Measurements from ENCODE around the gene FBXO11. TPM values are rescaled to one million over a fixed set of nuclear protein-coding genes. Genes with fewer than 3 reads are reported as not detected.

The FBXO11 gene
- total RNA-seq, 1 experiment from 2014 or later: 43.8 TPM

DNA sequence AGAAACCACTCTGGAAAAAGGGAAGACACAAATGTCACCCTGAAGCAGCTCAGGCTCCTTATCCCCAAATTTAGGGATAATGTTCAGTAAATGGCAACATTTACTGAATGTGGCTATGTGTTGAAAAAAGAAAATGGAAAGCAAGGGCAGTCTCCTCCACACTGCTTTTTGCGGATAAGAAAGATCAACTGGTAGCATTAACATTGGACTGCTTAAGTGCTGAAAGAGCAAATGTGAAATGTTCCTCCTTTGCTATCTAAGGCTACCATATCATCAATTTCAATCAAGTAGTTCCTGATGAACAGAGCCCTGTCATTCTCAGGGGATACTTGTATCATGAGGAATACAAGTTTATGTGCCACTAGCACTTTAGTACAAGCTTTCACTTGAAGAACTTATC, 12.5 kb downstream of the FBXO11 start (continued):
- TF ChIP-seq, protein P1, sequence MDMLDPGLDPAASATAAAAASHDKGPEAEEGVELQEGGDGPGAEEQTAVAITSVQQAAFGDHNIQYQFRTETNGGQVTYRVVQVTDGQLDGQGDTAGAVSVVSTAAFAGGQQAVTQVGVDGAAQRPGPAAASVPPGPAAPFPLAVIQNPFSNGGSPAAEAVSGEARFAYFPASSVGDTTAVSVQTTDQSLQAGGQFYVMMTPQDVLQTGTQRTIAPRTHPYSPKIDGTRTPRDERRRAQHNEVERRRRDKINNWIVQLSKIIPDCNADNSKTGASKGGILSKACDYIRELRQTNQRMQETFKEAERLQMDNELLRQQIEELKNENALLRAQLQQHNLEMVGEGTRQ (CRISPR knock-in tag; IDR thresholded peaks at IDR 0.05): no peak
- TF ChIP-seq ATF1 (CRISPR knock-in tag; IDR thresholded peaks at IDR 0.05) (no peak), EMX1 (CRISPR knock-in tag; IDR thresholded peaks at IDR 0.05) (no peak), JUN (CRISPR knock-in tag; IDR thresholded peaks at IDR 0.05) (no peak)

DNA sequence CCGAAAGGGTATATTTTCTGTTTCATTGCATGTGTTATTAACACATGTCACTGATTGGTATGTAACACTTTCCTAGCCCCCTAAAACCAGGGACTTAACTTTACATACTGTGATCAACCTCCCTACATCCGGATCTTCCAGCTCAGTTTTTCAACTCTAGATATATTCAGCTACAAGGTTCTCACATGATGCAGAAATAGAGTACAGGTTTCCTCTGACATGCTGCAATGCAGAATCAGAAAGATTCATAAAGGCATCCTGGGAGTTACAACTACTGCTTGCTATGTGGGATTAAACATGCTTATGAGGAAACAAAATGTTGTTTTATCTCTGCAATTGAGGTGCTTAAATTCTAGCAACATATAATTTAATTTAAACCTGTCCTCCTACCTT, 14.0 kb downstream of the FBXO11 start:
- TF ChIP-seq, protein P2, sequence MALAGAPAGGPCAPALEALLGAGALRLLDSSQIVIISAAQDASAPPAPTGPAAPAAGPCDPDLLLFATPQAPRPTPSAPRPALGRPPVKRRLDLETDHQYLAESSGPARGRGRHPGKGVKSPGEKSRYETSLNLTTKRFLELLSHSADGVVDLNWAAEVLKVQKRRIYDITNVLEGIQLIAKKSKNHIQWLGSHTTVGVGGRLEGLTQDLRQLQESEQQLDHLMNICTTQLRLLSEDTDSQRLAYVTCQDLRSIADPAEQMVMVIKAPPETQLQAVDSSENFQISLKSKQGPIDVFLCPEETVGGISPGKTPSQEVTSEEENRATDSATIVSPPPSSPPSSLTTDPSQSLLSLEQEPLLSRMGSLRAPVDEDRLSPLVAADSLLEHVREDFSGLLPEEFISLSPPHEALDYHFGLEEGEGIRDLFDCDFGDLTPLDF (CRISPR knock-in tag; IDR thresholded peaks at IDR 0.05): no peak
- TF ChIP-seq NR2C2 (CRISPR knock-in tag; IDR thresholded peaks at IDR 0.05): no peak
- TF ChIP-seq, protein P3, sequence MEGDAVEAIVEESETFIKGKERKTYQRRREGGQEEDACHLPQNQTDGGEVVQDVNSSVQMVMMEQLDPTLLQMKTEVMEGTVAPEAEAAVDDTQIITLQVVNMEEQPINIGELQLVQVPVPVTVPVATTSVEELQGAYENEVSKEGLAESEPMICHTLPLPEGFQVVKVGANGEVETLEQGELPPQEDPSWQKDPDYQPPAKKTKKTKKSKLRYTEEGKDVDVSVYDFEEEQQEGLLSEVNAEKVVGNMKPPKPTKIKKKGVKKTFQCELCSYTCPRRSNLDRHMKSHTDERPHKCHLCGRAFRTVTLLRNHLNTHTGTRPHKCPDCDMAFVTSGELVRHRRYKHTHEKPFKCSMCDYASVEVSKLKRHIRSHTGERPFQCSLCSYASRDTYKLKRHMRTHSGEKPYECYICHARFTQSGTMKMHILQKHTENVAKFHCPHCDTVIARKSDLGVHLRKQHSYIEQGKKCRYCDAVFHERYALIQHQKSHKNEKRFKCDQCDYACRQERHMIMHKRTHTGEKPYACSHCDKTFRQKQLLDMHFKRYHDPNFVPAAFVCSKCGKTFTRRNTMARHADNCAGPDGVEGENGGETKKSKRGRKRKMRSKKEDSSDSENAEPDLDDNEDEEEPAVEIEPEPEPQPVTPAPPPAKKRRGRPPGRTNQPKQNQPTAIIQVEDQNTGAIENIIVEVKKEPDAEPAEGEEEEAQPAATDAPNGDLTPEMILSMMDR (IDR thresholded peaks at IDR 0.05): no peak
- no peak for TF ChIP-seq MXD4 (CRISPR knock-in tag; IDR thresholded peaks at IDR 0.05; ENCODE audit: borderline replicate concordance)
- no peak for TF ChIP-seq ATF1 (CRISPR knock-in tag; IDR thresholded peaks at IDR 0.05)
- no peak for TF ChIP-seq PRRX2 (CRISPR knock-in tag; IDR thresholded peaks at IDR 0.05)
- TF ChIP-seq IRF2 (CRISPR knock-in tag; IDR thresholded peaks at IDR 0.05; ENCODE audit: borderline replicate concordance, low read depth): no peak
- TF ChIP-seq, protein P4, sequence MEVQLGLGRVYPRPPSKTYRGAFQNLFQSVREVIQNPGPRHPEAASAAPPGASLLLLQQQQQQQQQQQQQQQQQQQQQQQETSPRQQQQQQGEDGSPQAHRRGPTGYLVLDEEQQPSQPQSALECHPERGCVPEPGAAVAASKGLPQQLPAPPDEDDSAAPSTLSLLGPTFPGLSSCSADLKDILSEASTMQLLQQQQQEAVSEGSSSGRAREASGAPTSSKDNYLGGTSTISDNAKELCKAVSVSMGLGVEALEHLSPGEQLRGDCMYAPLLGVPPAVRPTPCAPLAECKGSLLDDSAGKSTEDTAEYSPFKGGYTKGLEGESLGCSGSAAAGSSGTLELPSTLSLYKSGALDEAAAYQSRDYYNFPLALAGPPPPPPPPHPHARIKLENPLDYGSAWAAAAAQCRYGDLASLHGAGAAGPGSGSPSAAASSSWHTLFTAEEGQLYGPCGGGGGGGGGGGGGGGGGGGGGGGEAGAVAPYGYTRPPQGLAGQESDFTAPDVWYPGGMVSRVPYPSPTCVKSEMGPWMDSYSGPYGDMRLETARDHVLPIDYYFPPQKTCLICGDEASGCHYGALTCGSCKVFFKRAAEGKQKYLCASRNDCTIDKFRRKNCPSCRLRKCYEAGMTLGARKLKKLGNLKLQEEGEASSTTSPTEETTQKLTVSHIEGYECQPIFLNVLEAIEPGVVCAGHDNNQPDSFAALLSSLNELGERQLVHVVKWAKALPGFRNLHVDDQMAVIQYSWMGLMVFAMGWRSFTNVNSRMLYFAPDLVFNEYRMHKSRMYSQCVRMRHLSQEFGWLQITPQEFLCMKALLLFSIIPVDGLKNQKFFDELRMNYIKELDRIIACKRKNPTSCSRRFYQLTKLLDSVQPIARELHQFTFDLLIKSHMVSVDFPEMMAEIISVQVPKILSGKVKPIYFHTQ (CRISPR knock-in tag; IDR thresholded peaks at IDR 0.05): no peak
- TF ChIP-seq, protein P5, sequence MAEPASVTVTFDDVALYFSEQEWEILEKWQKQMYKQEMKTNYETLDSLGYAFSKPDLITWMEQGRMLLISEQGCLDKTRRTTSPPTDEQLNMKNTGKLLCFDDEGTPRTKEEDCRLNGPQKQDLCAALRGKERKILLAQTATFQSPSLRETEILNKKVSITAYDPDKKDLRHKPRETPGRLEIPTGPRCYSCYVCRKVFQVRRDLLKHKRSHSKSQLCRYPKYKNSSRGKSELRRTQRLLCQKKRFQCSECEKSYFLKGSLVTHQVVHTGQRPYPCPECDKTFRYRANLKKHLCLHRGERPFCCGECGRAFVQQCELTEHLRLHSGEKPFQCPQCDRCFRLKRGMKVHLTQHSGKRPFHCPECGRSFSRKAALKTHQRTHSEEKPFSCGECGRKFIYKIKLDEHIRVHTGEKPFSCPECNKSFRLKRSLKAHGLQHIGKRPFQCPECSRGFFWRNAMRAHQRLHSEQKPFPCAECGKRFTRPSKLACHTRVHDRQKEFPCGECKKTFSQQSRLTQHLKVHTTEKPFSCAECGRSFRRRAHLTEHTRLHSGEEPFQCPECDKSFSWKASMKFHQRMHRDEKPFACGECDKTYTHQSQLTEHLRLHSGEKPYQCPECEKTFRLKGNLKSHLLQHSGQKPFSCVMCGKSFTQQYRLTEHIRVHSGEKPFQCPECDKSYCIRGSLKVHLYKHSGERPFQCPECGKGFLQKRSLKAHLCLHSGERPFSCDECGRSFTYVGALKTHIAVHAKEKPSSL (CRISPR knock-in tag; conservative IDR thresholded peaks at IDR 0.05): no peak
- TF ChIP-seq, protein P6, sequence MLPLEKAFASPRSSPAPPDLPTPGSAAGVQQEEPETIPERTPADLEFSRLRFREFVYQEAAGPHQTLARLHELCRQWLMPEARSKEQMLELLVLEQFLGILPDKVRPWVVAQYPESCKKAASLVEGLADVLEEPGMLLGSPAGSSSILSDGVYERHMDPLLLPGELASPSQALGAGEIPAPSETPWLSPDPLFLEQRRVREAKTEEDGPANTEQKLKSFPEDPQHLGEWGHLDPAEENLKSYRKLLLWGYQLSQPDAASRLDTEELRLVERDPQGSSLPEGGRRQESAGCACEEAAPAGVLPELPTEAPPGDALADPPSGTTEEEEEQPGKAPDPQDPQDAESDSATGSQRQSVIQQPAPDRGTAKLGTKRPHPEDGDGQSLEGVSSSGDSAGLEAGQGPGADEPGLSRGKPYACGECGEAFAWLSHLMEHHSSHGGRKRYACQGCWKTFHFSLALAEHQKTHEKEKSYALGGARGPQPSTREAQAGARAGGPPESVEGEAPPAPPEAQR (CRISPR knock-in tag; IDR thresholded peaks at IDR 0.05): no peak
- no peak for TF ChIP-seq RELA (CRISPR knock-in tag; IDR thresholded peaks at IDR 0.05; ENCODE audit: borderline replicate concordance)
- TF ChIP-seq CBFB (CRISPR knock-in tag; IDR thresholded peaks at IDR 0.05; ENCODE audit: low read depth): no peak
- TF ChIP-seq NFATC4 (CRISPR knock-in tag; IDR thresholded peaks at IDR 0.05): no peak
- no peak for TF ChIP-seq CREM (CRISPR knock-in tag; IDR thresholded peaks at IDR 0.05)
- no peak for TF ChIP-seq NFE2L1 (CRISPR knock-in tag; IDR thresholded peaks at IDR 0.05)
- TF ChIP-seq, protein P7, sequence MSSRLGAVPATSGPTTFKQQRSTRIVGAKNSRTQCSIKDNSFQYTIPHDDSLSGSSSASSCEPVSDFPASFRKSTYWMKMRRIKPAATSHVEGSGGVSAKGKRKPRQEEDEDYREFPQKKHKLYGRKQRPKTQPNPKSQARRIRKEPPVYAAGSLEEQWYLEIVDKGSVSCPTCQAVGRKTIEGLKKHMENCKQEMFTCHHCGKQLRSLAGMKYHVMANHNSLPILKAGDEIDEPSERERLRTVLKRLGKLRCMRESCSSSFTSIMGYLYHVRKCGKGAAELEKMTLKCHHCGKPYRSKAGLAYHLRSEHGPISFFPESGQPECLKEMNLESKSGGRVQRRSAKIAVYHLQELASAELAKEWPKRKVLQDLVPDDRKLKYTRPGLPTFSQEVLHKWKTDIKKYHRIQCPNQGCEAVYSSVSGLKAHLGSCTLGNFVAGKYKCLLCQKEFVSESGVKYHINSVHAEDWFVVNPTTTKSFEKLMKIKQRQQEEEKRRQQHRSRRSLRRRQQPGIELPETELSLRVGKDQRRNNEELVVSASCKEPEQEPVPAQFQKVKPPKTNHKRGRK (CRISPR knock-in tag; IDR thresholded peaks at IDR 0.05; ENCODE audit: borderline replicate concordance): no peak
- Mint-ChIP-seq H3K4me3 (no peak overlapping the region), H3K27ac (no peak overlapping the region), H3K4me1 (peaks cover 41% of the 10 kb centered on the region), H3K27me3 (ENCODE audit: low read depth) (no peaks in the 10 kb centered on the region), H3K9me3 (no peaks in the 10 kb centered on the region), H3K36me3 (no peaks in the 10 kb centered on the region)
- DNase-seq (ENCODE audit: low spot score) (no peak), ATAC-seq (no peak)
- POLR2A ChIA-PET: no interaction called here
- CTCF ChIA-PET: interaction anchor here (0.6 kb wide), 1 partner anchor 40 kb away, joined by 3 read pairs; no protein-coding TSS in a partner anchor
